ENCODE data around the gene GALNT8.

The GALNT8 gene

GRCh38 chr12:4807116-4807783, 87.0 kb downstream of the GALNT8 start:
- DNase-seq (ENCODE audit: insufficient read length), result no peak
- no peak for TF ChIP-seq POLR2A (IDR thresholded peaks at IDR 0.05; ENCODE audit: low read depth, low read length)
- TF ChIP-seq POLR2AphosphoS5 (IDR thresholded peaks at IDR 0.05; ENCODE audit: low read depth, low read length), result no peak
- no peak for TF ChIP-seq TAF1 (IDR thresholded peaks at IDR 0.05; ENCODE audit: borderline replicate concordance, low read depth, low read length)
- FAIRE-seq, result peak; percentile 36

GRCh38 chr12:4807813-4808212, 87.6 kb downstream of the GALNT8 start:
- peak; percentile 42 for FAIRE-seq
- DNase-seq (ENCODE audit: insufficient read length), result no peak
- TF ChIP-seq POLR2A (IDR thresholded peaks at IDR 0.05; ENCODE audit: low read depth, low read length), result no peak
- TF ChIP-seq POLR2AphosphoS5 (IDR thresholded peaks at IDR 0.05; ENCODE audit: low read depth, low read length), result no peak
- TF ChIP-seq TAF1 (IDR thresholded peaks at IDR 0.05; ENCODE audit: borderline replicate concordance, low read depth, low read length), result no peak

DNA sequence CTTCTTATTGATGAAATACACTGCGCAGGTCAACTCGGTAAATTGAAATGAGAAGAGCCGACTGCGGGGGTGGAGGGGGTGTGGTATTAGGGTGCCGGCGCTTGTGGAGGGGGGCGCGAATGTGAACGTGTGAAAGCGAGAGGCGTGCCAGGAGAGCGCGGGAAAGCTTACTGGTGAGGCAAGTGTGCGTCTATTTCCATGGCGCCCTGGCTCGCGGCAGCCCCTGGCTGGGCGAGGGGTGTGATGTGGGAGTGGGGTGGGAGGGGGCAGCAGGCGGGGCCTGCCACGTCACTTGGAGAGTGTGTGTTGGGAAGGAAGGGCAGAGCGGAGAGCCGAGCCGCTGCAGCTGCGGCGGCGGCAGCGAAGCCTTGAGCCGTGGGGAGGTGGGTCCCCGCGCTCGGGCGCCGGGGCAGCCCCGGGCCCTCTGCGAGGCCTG, 88.8 kb downstream of the GALNT8 start:
- no peak for TF ChIP-seq TAF1 (IDR thresholded peaks at IDR 0.05; ENCODE audit: borderline replicate concordance, low read depth, low read length)
- no peak for TF ChIP-seq POLR2AphosphoS5 (IDR thresholded peaks at IDR 0.05; ENCODE audit: low read depth, low read length)
- TF ChIP-seq POLR2A (IDR thresholded peaks at IDR 0.05; ENCODE audit: low read depth, low read length), result no peak
- FAIRE-seq, result no peak
- no peak for DNase-seq (ENCODE audit: insufficient read length)

- FAIRE-seq, result no peak
- no peak for TF ChIP-seq POLR2A (IDR thresholded peaks at IDR 0.05; ENCODE audit: low read depth, low read length)
- TF ChIP-seq TAF1 (IDR thresholded peaks at IDR 0.05; ENCODE audit: borderline replicate concordance, low read depth, low read length), result no peak
- TF ChIP-seq POLR2AphosphoS5 (IDR thresholded peaks at IDR 0.05; ENCODE audit: low read depth, low read length), result no peak
- peak; percentile 21 for DNase-seq (ENCODE audit: insufficient read length)
Observed at GRCh38 chr12:4809449-4810218, 89.4 kb downstream of the GALNT8 start.

DNA sequence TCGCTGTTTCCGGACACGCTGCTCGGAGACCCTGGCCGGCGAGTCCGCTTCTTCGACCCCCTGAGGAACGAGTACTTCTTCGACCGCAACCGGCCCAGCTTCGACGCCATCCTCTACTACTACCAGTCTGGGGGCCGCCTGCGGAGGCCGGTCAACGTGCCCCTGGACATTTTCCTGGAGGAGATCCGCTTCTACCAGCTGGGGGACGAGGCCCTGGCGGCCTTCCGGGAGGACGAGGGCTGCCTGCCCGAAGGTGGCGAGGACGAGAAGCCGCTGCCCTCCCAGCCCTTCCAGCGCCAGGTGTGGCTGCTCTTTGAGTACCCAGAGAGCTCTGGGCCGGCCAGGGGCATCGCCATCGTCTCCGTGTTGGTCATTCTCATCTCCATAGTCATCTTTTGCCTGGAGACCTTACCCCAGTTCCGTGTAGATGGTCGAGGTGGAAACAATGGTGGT, 90.0 kb downstream of the GALNT8 start:
- FAIRE-seq (no peak), DNase-seq (ENCODE audit: insufficient read length) (no peak)
- TF ChIP-seq POLR2A (IDR thresholded peaks at IDR 0.05; ENCODE audit: low read depth, low read length), result no peak
- no peak for TF ChIP-seq POLR2AphosphoS5 (IDR thresholded peaks at IDR 0.05; ENCODE audit: low read depth, low read length)
- TF ChIP-seq TAF1 (IDR thresholded peaks at IDR 0.05; ENCODE audit: borderline replicate concordance, low read depth, low read length), result no peak

GRCh38 chr12:4812624-4813327, 92.6 kb downstream of the GALNT8 start:
- DNase-seq (ENCODE audit: insufficient read length), result no peak
- FAIRE-seq, result no peak
- TF ChIP-seq POLR2A (IDR thresholded peaks at IDR 0.05; ENCODE audit: low read depth, low read length) (no peak), POLR2AphosphoS5 (IDR thresholded peaks at IDR 0.05; ENCODE audit: low read depth, low read length) (no peak), TAF1 (IDR thresholded peaks at IDR 0.05; ENCODE audit: borderline replicate concordance, low read depth, low read length) (no peak)

GRCh38 chr12:4813741-4814140, 93.5 kb downstream of the GALNT8 start:
- FAIRE-seq (no peak), DNase-seq (ENCODE audit: insufficient read length) (no peak)
- TF ChIP-seq POLR2AphosphoS5 (IDR thresholded peaks at IDR 0.05; ENCODE audit: low read depth, low read length) (no peak), TAF1 (IDR thresholded peaks at IDR 0.05; ENCODE audit: borderline replicate concordance, low read depth, low read length) (no peak), POLR2A (IDR thresholded peaks at IDR 0.05; ENCODE audit: low read depth, low read length) (no peak)

DNA sequence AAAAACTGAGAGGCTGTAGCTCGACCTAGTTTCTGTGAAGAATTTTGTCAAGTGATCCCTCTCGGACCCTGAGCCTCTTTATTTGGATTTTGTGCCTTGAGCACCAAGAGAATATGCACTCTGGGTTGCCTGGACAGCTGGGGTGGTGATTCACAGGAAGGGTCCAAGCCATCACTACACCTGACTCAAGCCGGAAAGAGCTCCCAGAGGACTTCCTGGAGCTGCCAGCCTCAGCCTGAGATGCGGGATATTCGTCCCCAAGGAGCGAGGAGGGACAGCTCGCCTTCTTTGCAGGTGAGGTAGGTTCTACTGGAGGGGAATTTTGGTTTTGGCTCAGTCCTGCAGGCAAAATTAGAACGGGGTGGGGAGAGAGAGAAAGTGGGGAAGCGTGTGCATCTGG, 94.3 kb downstream of the GALNT8 start:
- FAIRE-seq, result no peak
- no peak for DNase-seq (ENCODE audit: insufficient read length)
- no peak for TF ChIP-seq POLR2A (IDR thresholded peaks at IDR 0.05; ENCODE audit: low read depth, low read length)
- no peak for TF ChIP-seq POLR2AphosphoS5 (IDR thresholded peaks at IDR 0.05; ENCODE audit: low read depth, low read length)
- TF ChIP-seq TAF1 (IDR thresholded peaks at IDR 0.05; ENCODE audit: borderline replicate concordance, low read depth, low read length), result no peak

DNA sequence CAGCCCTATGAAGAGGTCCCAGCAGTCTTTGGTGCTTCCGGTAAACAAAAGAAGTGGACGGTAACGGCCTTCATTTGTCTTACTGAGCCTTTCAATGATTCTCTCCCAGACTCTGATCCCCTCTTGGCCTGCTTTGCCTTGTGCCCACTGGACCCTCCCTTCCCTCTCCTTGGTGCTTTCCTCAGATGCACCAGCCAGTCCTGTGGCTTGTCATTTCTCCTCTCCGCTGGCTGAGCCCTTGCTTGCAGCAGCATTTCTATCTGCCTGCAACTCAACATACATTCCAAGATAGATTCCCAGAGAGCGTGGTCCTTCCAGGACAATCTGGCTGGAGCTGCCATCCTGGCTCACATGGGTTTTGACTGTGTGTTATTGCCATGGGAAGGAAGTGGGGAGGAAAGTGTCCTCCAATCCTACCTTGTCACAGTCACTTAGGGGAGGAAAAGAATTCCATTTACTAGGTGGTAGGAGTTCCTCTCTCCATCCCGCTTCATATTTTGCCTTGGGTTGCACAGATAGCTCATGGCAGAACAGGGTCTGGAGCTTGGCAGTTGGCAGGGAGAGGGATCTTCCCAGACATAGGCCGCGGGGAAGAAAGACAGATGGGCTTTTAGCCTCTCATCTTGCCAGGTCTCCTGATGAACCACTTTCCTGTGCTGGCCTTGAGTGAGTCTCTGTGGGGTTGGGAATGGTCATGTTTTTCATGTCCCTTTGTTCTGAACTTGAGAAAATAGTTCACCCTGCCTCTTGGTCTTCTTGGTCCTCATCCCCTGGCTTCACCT, 96.7 kb downstream of the GALNT8 start:
- DNase-seq (ENCODE audit: insufficient read length) (no peak), FAIRE-seq (peak; percentile 58)
- TF ChIP-seq POLR2AphosphoS5 (IDR thresholded peaks at IDR 0.05; ENCODE audit: low read depth, low read length) (no peak), POLR2A (IDR thresholded peaks at IDR 0.05; ENCODE audit: low read depth, low read length) (no peak), TAF1 (IDR thresholded peaks at IDR 0.05; ENCODE audit: borderline replicate concordance, low read depth, low read length) (no peak)

GRCh38 chr12:4817880-4818279, 97.7 kb downstream of the GALNT8 start:
- FAIRE-seq (peak; percentile 17), DNase-seq (ENCODE audit: insufficient read length) (no peak)
- TF ChIP-seq POLR2A (IDR thresholded peaks at IDR 0.05; ENCODE audit: low read depth, low read length) (no peak), TAF1 (IDR thresholded peaks at IDR 0.05; ENCODE audit: borderline replicate concordance, low read depth, low read length) (no peak), POLR2AphosphoS5 (IDR thresholded peaks at IDR 0.05; ENCODE audit: low read depth, low read length) (no peak)

GRCh38 chr12:4819654-4820053, 99.5 kb downstream of the GALNT8 start:
- FAIRE-seq (peak; percentile 30), DNase-seq (ENCODE audit: insufficient read length) (no peak)
- TF ChIP-seq POLR2AphosphoS5 (IDR thresholded peaks at IDR 0.05; ENCODE audit: low read depth, low read length), result no peak
- TF ChIP-seq POLR2A (IDR thresholded peaks at IDR 0.05; ENCODE audit: low read depth, low read length), result no peak
- TF ChIP-seq TAF1 (IDR thresholded peaks at IDR 0.05; ENCODE audit: borderline replicate concordance, low read depth, low read length), result no peak

All from GM12892 (cell line).